Inflammatory macrophage treated with lipopolysaccharide for 4 hours (primary cell): ENCODE measurements around the gene GPR101.

Source experiments
- DNase-seq: peaks from one replicate; pipeline ENCODE4 v3.0.0-alpha.2; 2020

The GPR101 gene

DNA sequence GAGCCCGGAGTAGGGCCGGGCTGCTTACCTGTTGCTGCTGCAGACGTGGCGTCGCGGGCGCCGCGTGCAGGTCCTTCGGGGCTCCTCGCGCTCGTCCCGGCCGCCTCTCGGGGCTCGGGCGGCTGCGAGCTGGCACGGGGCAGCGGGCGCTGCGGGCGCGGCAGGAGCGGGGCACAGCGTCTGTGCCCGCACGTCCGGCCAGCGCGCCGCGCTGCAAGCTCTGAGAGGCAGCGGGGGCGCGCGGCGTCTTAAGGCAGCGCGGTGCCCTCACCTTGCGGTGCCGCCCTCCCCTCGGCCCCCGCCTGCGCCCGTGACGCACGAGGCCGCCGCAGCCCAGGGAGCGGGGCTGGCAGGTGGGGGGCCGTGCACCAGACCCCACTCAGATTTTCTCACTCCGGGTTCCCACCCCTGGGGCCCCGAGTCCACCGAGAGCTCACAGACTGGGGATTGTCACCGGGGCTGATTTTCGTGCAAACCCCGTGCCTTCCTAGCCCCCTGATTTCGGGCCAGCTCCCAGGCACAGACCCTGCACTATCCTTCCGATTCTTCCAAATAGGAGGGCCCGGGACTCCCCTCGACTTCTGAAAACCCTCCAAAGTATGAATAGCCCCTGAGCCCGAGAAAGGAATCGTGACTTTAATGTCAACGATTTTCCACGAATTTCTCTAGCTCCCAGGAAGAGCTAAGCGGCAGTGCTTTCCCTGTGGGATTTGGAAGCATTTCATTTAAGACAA lies at the start of gene GPR101:
TSS of gene GPR101 (minus strand) at position 222 of the 734 bp plus-strand sequence. CDS start 2,321 bp downstream, outside the sequence.
- no peak for DNase-seq

DNA sequence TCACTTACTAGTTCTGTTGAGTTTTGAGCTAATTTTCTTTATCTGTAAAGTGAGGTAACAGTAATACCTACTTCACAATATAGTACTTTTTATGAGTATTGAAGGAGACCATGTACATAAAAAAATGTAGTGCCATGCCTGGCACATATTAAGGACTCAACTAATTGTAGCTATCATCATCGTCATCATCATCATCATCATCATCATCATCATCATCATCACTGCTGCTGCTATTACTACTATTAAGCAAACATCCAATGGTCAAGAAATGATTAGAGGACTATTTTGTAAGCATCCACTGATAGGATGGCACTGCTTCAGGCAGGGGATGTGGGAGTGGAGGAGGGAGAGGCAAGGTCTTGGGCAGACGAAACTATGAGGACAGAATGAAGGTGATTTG lies 47.4 kb upstream of the GPR101 start:
- no peak for DNase-seq

- no peak for DNase-seq
Observed at GRCh38 chrX:137072396-137072795, 38.6 kb upstream of the GPR101 start.

- DNase-seq, result no peak
Observed at GRCh38 chrX:137071596-137071995, 37.8 kb upstream of the GPR101 start.

- no peak for DNase-seq
Observed at GRCh38 chrX:137067147-137067546, 33.4 kb upstream of the GPR101 start.

- no peak for DNase-seq
Observed at GRCh38 chrX:137062915-137063617, 29.3 kb upstream of the GPR101 start.

DNA sequence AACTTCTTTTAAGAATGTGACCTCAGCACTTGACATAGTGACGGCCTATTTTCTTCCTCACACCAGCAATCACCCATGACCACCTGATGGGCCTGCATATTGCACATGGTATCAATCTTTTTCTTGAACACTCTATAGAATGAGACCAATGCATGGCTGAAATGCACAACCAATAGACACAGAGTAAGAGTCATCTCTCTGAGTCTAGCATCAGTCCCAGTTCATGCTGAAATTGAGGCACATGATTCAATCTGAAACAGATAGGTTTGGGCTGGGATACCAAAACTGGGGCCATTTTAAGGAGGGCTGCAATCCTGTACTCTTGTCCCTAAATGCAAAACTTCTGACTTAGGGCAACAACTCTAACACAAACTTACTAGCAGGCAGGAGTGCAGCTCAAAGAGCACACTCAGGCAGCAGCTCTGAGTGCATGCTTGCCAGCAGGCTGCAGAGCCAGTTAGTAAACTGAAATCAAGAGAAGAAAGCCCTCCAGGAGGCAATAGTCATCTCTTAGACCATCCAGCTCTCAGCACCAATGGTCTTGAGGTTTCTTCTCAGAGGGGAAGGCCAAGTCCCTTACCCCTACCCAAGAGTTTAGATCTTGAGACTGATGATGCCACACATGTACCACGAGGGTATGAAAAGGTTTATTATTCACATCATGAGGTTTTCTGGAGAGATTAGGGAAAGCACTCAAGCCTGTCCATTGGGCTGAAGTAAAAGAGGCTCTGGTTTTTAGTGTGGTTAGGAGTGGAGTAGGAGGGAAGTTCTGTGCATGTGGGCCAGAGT lies 24.7 kb upstream of the GPR101 start:
- DNase-seq, result no peak

GRCh38 chrX:137052643-137053235 lies 18.9 kb upstream of the GPR101 start:
- no peak for DNase-seq

GRCh38 chrX:137051978-137052642 lies 18.3 kb upstream of the GPR101 start:
- DNase-seq, result peak; percentile 13

- no peak for DNase-seq
Observed at GRCh38 chrX:137044893-137045292, 11.1 kb upstream of the GPR101 start.

DNA sequence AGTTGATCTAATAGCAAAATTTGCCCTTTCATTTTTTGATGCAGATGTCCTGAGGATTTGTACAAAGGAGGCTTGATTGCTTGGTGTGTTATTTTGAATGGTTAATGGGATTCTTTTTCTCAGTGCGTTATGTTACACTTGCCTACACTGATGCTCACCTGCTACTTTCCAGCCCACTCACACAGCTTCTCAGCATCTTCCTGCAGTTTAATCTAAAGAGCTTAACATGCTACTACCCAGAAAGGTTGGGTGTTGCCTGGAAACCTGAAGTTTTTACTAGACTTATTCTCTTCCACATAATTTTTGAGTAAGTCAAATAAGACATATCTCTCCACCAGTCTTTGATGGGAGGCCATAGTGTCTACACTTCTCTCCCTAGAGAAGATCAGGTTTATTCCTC lies 9.9 kb upstream of the GPR101 start:
- no peak for DNase-seq

GRCh38 chrX:137041329-137041728 lies 7.5 kb upstream of the GPR101 start:
- no peak for DNase-seq

DNA sequence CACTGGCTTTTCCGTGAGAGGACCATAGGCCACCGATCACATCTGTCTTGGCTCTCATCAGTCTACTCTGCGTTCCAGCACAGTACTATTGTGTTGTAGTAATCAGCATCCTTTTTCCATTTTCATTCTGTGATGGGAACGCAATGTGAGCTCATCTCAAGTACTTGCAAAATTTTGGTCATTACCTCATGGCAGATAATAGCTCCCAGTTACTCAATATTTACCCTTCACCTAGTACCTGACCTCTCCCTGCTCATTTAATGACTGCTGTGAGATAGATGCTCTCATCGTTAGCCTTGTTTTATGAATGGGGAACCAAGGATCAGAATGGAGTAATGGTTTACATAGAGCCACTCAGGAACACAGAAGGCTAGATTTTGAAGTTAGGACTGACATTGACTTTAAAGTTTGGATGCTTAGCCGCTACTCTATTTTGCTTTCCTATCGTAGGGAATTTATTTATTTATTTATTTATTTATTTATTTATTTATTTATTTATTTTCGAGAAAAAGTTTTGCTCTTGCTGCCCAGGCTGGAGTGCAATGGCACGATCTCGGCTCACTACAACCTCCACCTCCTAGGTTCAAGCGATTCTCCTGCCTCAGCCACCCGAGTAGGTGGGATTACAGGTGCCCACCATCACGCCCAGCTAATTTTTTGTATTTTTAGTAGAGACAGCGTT lies 6.5 kb upstream of the GPR101 start:
- no peak for DNase-seq

GRCh38 chrX:137034508-137034872 lies 695 bp upstream of the GPR101 start:
- DNase-seq, result no peak

GRCh38 chrX:137032841-137033773 lies 688 bp downstream of the GPR101 start:
- DNase-seq, result no peak

- DNase-seq, result no peak
Observed at GRCh38 chrX:137032341-137032694, 1.5 kb downstream of the GPR101 start.

DNA sequence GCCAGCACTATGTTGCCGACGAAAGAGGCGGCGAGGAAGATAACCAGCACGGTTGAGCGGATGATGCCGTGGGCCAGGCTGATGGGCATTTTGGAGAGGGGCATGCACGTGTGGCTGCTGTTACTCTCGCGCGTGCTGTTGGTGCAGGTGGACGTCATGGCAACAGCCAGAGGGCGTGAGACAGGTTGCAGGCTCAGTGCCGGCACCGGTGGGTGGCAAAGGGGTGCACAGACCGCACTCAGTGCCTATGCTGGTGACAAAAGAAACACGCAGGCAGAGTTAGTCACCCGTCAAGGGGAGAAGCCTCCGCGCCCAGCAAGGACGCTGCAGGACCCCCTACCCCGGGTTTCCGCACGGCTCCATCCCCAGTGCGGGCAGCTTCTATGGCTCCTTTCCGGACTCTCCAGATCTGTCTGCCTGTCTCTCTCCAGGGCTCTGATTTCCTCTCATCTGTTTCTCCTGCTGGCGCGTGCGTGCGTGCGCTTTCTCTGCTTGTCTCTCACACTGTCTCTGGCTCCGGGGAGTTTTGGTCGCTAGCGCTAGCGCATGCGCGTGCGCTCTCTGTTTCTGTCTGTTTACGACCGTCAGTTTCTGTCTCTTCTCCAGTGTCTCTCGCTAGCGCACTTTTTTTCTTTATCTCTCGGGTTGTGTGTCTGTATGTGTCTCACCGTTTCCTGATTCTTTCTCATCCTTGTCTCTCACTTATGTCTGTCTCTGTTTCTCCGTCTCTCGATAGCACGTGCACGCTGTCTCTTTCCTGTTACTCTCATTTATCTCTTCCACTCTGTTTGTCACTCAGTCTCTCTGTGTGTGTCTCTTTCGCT lies 2.1 kb downstream of the GPR101 start:
- DNase-seq, result peak; percentile 6

DNA sequence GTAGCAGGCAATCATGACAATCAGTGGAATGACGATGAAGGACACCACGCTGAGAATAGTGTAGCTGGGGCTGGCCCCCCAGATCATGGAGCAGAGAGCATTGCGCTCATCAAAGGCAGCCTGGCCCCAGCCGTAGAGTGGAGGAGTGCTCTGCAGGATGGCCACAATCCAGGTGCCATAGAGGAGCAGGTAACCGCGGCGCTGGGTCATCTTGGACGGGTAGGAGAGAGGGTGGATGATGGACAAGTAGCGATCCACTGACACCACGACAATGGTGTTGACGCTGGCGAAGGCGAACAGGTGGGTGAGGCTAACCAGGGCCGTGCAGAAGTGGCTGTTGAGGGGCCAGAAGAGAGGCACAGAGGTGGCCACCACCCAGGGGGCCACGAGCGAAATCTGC lies 2.8 kb downstream of the GPR101 start:
- no peak for DNase-seq

DNA sequence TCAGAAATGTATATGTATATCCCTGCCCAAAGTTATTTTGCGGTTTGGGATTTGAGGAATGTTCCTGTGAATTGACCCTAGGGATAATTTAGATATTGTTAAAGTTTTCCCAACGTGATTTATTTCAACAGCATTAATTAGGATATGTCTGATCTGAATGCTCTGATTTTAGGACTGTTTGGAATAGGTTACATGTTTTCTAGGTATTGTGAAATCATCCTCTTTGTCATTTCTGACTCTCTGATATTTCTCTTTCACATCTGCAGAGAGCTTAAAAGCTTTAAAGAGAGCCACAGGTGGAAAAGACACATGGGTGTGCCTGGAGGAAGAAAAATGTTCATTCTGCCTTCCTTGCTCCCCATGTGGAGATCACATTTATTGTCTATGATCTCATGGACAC lies 5.1 kb downstream of the GPR101 start:
- DNase-seq, result no peak

DNA sequence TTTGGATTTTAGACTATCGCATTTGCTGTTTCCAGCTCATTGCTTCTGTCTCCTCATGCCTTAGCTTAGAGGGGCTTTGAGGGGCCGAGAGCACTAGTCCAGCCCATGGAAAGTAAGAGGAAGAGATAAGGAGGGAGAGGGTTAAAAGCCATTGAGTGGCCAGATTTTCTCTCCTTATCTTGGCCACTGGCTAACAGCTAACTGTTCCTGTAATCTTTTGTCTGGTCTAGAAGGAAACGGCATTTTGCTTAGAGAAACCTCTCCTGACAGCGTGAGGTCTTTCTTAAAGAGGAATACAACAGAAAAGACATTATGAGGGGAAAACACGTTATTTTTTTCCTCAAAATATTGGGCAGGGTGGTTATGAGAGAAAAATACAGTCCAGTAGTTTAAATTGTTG lies 7.9 kb downstream of the GPR101 start:
- DNase-seq, result no peak
